Measurements from ENCODE around the gene SH2D6. TPM values are rescaled to one million over a fixed set of nuclear protein-coding genes. Genes with fewer than 3 reads are reported as not detected.

SH2D6 gene
- total and polyA plus RNA-seq, 9 of the 15 experiments (the other 6 are each of a cell fraction or from before 2014, with no cell fraction given), result 0.07 to 0.76 (median 0.33) TPM; not detected in 2

- TF ChIP-seq, protein P1, sequence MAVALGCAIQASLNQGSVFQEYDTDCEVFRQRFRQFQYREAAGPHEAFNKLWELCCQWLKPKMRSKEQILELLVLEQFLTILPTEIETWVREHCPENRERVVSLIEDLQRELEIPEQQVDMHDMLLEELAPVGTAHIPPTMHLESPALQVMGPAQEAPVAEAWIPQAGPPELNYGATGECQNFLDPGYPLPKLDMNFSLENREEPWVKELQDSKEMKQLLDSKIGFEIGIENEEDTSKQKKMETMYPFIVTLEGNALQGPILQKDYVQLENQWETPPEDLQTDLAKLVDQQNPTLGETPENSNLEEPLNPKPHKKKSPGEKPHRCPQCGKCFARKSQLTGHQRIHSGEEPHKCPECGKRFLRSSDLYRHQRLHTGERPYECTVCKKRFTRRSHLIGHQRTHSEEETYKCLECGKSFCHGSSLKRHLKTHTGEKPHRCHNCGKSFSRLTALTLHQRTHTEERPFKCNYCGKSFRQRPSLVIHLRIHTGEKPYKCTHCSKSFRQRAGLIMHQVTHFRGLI (CRISPR knock-in tag; IDR thresholded peaks at IDR 0.05), result peak; percentile 67; the same call in 1 of the 2 replicates
- TF ChIP-seq ZNF696 (CRISPR knock-in tag; conservative IDR thresholded peaks at IDR 0.05), result no peak
- TF ChIP-seq SMC3 (conservative IDR thresholded peaks at IDR 0.05; ENCODE audit: insufficient read depth, low read depth, low read length), result no peak
- TF ChIP-seq, protein P2, sequence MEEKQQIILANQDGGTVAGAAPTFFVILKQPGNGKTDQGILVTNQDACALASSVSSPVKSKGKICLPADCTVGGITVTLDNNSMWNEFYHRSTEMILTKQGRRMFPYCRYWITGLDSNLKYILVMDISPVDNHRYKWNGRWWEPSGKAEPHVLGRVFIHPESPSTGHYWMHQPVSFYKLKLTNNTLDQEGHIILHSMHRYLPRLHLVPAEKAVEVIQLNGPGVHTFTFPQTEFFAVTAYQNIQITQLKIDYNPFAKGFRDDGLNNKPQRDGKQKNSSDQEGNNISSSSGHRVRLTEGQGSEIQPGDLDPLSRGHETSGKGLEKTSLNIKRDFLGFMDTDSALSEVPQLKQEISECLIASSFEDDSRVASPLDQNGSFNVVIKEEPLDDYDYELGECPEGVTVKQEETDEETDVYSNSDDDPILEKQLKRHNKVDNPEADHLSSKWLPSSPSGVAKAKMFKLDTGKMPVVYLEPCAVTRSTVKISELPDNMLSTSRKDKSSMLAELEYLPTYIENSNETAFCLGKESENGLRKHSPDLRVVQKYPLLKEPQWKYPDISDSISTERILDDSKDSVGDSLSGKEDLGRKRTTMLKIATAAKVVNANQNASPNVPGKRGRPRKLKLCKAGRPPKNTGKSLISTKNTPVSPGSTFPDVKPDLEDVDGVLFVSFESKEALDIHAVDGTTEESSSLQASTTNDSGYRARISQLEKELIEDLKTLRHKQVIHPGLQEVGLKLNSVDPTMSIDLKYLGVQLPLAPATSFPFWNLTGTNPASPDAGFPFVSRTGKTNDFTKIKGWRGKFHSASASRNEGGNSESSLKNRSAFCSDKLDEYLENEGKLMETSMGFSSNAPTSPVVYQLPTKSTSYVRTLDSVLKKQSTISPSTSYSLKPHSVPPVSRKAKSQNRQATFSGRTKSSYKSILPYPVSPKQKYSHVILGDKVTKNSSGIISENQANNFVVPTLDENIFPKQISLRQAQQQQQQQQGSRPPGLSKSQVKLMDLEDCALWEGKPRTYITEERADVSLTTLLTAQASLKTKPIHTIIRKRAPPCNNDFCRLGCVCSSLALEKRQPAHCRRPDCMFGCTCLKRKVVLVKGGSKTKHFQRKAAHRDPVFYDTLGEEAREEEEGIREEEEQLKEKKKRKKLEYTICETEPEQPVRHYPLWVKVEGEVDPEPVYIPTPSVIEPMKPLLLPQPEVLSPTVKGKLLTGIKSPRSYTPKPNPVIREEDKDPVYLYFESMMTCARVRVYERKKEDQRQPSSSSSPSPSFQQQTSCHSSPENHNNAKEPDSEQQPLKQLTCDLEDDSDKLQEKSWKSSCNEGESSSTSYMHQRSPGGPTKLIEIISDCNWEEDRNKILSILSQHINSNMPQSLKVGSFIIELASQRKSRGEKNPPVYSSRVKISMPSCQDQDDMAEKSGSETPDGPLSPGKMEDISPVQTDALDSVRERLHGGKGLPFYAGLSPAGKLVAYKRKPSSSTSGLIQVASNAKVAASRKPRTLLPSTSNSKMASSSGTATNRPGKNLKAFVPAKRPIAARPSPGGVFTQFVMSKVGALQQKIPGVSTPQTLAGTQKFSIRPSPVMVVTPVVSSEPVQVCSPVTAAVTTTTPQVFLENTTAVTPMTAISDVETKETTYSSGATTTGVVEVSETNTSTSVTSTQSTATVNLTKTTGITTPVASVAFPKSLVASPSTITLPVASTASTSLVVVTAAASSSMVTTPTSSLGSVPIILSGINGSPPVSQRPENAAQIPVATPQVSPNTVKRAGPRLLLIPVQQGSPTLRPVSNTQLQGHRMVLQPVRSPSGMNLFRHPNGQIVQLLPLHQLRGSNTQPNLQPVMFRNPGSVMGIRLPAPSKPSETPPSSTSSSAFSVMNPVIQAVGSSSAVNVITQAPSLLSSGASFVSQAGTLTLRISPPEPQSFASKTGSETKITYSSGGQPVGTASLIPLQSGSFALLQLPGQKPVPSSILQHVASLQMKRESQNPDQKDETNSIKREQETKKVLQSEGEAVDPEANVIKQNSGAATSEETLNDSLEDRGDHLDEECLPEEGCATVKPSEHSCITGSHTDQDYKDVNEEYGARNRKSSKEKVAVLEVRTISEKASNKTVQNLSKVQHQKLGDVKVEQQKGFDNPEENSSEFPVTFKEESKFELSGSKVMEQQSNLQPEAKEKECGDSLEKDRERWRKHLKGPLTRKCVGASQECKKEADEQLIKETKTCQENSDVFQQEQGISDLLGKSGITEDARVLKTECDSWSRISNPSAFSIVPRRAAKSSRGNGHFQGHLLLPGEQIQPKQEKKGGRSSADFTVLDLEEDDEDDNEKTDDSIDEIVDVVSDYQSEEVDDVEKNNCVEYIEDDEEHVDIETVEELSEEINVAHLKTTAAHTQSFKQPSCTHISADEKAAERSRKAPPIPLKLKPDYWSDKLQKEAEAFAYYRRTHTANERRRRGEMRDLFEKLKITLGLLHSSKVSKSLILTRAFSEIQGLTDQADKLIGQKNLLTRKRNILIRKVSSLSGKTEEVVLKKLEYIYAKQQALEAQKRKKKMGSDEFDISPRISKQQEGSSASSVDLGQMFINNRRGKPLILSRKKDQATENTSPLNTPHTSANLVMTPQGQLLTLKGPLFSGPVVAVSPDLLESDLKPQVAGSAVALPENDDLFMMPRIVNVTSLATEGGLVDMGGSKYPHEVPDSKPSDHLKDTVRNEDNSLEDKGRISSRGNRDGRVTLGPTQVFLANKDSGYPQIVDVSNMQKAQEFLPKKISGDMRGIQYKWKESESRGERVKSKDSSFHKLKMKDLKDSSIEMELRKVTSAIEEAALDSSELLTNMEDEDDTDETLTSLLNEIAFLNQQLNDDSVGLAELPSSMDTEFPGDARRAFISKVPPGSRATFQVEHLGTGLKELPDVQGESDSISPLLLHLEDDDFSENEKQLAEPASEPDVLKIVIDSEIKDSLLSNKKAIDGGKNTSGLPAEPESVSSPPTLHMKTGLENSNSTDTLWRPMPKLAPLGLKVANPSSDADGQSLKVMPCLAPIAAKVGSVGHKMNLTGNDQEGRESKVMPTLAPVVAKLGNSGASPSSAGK (IDR thresholded peaks at IDR 0.05), result peak; percentile 99
- TF ChIP-seq NRF1 (conservative IDR thresholded peaks at IDR 0.05 in 1 of 2, IDR thresholded peaks at IDR 0.05 in 1 of 2), result peak; percentile 86 to 89
- no peak for TF ChIP-seq CHCHD3 (CRISPR knock-in tag; IDR thresholded peaks at IDR 0.05)
- no peak for TF ChIP-seq XRCC4 (IDR thresholded peaks at IDR 0.05; ENCODE audit: extremely low read depth, insufficient read depth, insufficient read length)
- TF ChIP-seq ESRRB (CRISPR knock-in tag; IDR thresholded peaks at IDR 0.05; ENCODE audit: borderline replicate concordance), result 0 out of 2 replicates have a peak, but pooled peaks have one; percentile 22
- TF ChIP-seq HMGN3 (IDR thresholded peaks at IDR 0.05; ENCODE audit: borderline replicate concordance, extremely low read depth, insufficient read length, low read depth, low read length), result peak; percentile 92
These were observed at the start of gene SH2D6 (continued) for GRCh38 chr2:85418132-85419008.

Data from K562 (cell line).